SU-DHL-6 (cell line): ENCODE data around the gene RBM48.

Source experiments
- H2AFZ ChIP-seq: fragments of 200-600 bp; sonication (generic); 2 replicates; pipeline ENCODE4 v1.6.1; 2014; ENCODE audit warnings: low read depth, mild to moderate bottlenecking, moderate library complexity, mixed read lengths, antibody characterized with exemption, low read length; ENCODE audit not compliant: severe bottlenecking
- H3F3A ChIP-seq: fragments of 200-600 bp; shearing (Covaris generic); 2 replicates; pipeline ENCODE4 v1.6.0; 2016; ENCODE audit warnings: antibody characterized with exemption, mild to moderate bottlenecking; ENCODE audit not compliant: insufficient read depth
- H3K27ac ChIP-seq: fragments of 200-600 bp; sonication (generic); 2 replicates; pipeline ENCODE4 v1.5.1; 2016; ENCODE audit warnings: low read depth, mild to moderate bottlenecking, low read length, moderate library complexity, mixed read lengths
- H3K27me3 ChIP-seq: fragments of 200-600 bp; sonication (generic), shearing (Covaris generic); 2 replicates; pipeline ENCODE4 v1.6.0; 2014; ENCODE audit warnings: mild to moderate bottlenecking, low read length
- H3K36me3 ChIP-seq: fragments of 200-600 bp; sonication (generic); 2 replicates; pipeline ENCODE4 v1.6.1; 2014; ENCODE audit warnings: mild to moderate bottlenecking, low read length, mixed read lengths
- H3K4me2 ChIP-seq: fragments of 300-600, 200-600 bp; shearing (Covaris generic), sonication (generic); 2 replicates; pipeline ENCODE4 v1.6.0; 2014; ENCODE audit warnings: low read length, low read depth, mild to moderate bottlenecking; ENCODE audit not compliant: poor library complexity, severe bottlenecking
- H3K4me3 ChIP-seq: fragments of 200-600 bp; sonication (generic); 2 replicates; pipeline ENCODE4 v1.5.1; 2014; ENCODE audit warnings: antibody characterized with exemption, low read length, mild to moderate bottlenecking, mixed read lengths; ENCODE audit not compliant: insufficient read depth, poor library complexity, severe bottlenecking
- H3K79me2 ChIP-seq: fragments of 200-600 bp; sonication (generic); 2 replicates; pipeline ENCODE4 v1.6.1; 2014; ENCODE audit warnings: mild to moderate bottlenecking, low read length, moderate library complexity; ENCODE audit not compliant: insufficient read depth
- H3K9ac ChIP-seq: fragments of 200-600 bp; sonication (generic); 2 replicates; pipeline ENCODE4 v1.7.0; 2014; ENCODE audit warnings: mild to moderate bottlenecking, low read length
- H3K9me2 ChIP-seq: fragments of 200-600 bp; sonication (generic); replicated peaks from 2 replicates; pipeline ENCODE4 v1.6.1; 2014; ENCODE audit warnings: low read length; ENCODE audit not compliant: insufficient read depth
- H3K9me3 ChIP-seq: fragments of 200-600 bp; sonication (generic); 2 replicates; pipeline ENCODE4 v1.6.1; 2014; ENCODE audit warnings: low read length, mixed read lengths; ENCODE audit not compliant: insufficient read depth
- H4K20me1 ChIP-seq: fragments of 200-600 bp; sonication (generic); 2 replicates; pipeline ENCODE4 v1.6.1; 2014; ENCODE audit warnings: low read depth, mild to moderate bottlenecking, antibody characterized with exemption, low read length, moderate library complexity, mixed read lengths
- CTCF ChIP-seq: fragments of 200-600 bp; sonication (generic); IDR thresholded peaks from one replicate; pipeline ENCODE4 v1.5.1; 2017; ENCODE audit warnings: antibody characterized with exemption, mild to moderate bottlenecking, low read length, moderate library complexity; ENCODE audit not compliant: insufficient read depth, poor library complexity, severe bottlenecking
- EZH2phosphoT487 ChIP-seq: fragments of 200-600 bp; sonication (generic), shearing (Covaris generic); conservative IDR thresholded peaks from 2 replicates; pipeline ENCODE4 v1.6.1; 2018; ENCODE audit warnings: mild to moderate bottlenecking, antibody characterized with exemption, low read length, moderate library complexity, mixed read lengths

The RBM48 gene

GRCh38 chr7:92513167-92513902, 15.3 kb upstream of the RBM48 start:
- Histone ChIP-seq H3K9me2 (no peaks in the 10 kb centered on the region), H3K4me2 (no peak overlapping the region), H3K79me2 (no peaks in the 10 kb centered on the region), H3K4me3 (no peak overlapping the region), H3K9me3 (no peaks in the 10 kb centered on the region), H2AFZ (no peak overlapping the region), H3K9ac (no peak overlapping the region), H3F3A (no peaks in the 10 kb centered on the region), H3K36me3 (peaks cover 30% of the 10 kb centered on the region), H3K27me3 (no peaks in the 10 kb centered on the region), H4K20me1 (no peaks in the 10 kb centered on the region), H3K27ac (no peak overlapping the region)
- TF ChIP-seq EZH2phosphoT487 (no peak), CTCF (no peak)

GRCh38 chr7:92517631-92518030, 11.0 kb upstream of the RBM48 start:
- TF ChIP-seq EZH2phosphoT487 (no peak), CTCF (no peak)
- no peaks in the 10 kb centered on the region for H3K9me3 ChIP-seq
- H3K4me2 ChIP-seq = no peak overlapping the region
- no peak overlapping the region for H3K27ac ChIP-seq
- peaks cover 9% of the 10 kb centered on the region; the same call in 1 of the 2 replicates for H3K79me2 ChIP-seq
- no peak overlapping the region for H3K9ac ChIP-seq
- H3K4me3 ChIP-seq = no peak overlapping the region
- no peaks in the 10 kb centered on the region for H4K20me1 ChIP-seq
- peaks cover 32% of the 10 kb centered on the region for H3K36me3 ChIP-seq
- no peaks in the 10 kb centered on the region for H3K27me3 ChIP-seq
- H3K9me2 ChIP-seq = no peaks in the 10 kb centered on the region
- peaks cover 6% of the 10 kb centered on the region; the same call in 1 of the 2 replicates for H3F3A ChIP-seq
- H2AFZ ChIP-seq = no peak overlapping the region

GRCh38 chr7:92520024-92520423, 8.6 kb upstream of the RBM48 start:
- H2AFZ ChIP-seq = no peak overlapping the region
- peaks cover 6% of the 10 kb centered on the region; the same call in 1 of the 2 replicates for H3F3A ChIP-seq
- peaks cover 21% of the 10 kb centered on the region; the same call in 1 of the 2 replicates for H3K36me3 ChIP-seq
- H3K79me2 ChIP-seq = peaks cover 25% of the 10 kb centered on the region
- H3K4me2 ChIP-seq = no peak overlapping the region
- no peaks in the 10 kb centered on the region for H3K9me2 ChIP-seq
- H4K20me1 ChIP-seq = no peaks in the 10 kb centered on the region
- no peak overlapping the region for H3K9ac ChIP-seq
- H3K4me3 ChIP-seq = no peak overlapping the region
- H3K27me3 ChIP-seq = no peaks in the 10 kb centered on the region
- no peaks in the 10 kb centered on the region for H3K9me3 ChIP-seq
- no peak overlapping the region for H3K27ac ChIP-seq
- no peak for TF ChIP-seq EZH2phosphoT487
- TF ChIP-seq CTCF = no peak
